BLaER1 (cell line): ENCODE results near the gene WWC1.
"Not testable (repeated sequence)": the region's sequence is repeated elsewhere in the genome, so short reads cannot be mapped to it uniquely, and the experiment has no call there.

Experiments used
- H3K27ac ChIP-seq: shearing (Covaris generic); formaldehyde crosslinking; 2 replicates; pipeline ENCODE4 v1.8.1; 2022
- H3K27me3 ChIP-seq: shearing (Covaris generic); formaldehyde crosslinking; 2 replicates; pipeline ENCODE4 v1.8.1; 2022
- H3K36me3 ChIP-seq: shearing (Covaris generic); formaldehyde crosslinking; 2 replicates; pipeline ENCODE4 v1.8.1; 2022
- H3K4me1 ChIP-seq: shearing (Covaris generic); formaldehyde crosslinking; 2 replicates; pipeline ENCODE4 v1.8.1; 2022
- H3K4me2 ChIP-seq: shearing (Covaris generic); formaldehyde crosslinking; 2 replicates; pipeline ENCODE4 v1.8.1; 2022
- H3K4me3 ChIP-seq: shearing (Covaris generic); formaldehyde crosslinking; 2 replicates; pipeline ENCODE4 v1.8.1; 2022
- H3K9ac ChIP-seq: shearing (Covaris generic); formaldehyde crosslinking; 2 replicates; pipeline ENCODE4 v1.8.1; 2022
- H3K9me3 ChIP-seq: shearing (Covaris generic); formaldehyde crosslinking; 2 replicates; pipeline ENCODE4 v1.8.1; 2022
- H4K20me1 ChIP-seq: shearing (Covaris generic); formaldehyde crosslinking; 2 replicates; pipeline ENCODE4 v1.8.1; 2022
- Cebpa-rat ChIP-seq: shearing (Covaris generic); IDR thresholded peaks from 2 replicates; pipeline ENCODE4 v1.8.1; 2022

The WWC1 gene

DNA sequence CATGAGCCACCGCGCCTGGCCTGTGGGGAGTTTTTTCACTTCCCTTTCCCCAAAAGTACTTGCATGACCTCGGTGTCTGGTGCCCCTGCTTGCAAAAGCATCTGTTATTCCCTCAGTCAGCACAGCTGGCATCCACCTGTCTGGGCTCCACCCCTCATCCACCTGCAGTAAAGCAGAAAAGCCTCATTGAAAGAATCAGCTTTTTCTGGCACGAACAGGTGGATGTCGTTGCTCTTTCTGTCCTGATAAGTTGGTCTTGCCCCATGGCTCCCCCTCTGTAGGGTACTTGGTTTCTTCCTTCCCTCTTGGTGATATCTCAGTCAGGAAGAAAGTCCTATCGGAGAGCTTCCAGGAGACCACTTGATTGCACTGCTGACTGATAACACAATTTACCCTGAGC is 37.4 kb downstream of the WWC1 start:
- Histone ChIP-seq H3K4me3 (no peak overlapping the region), H3K27ac (no peak overlapping the region)
- no peak for TF ChIP-seq Cebpa-rat

DNA sequence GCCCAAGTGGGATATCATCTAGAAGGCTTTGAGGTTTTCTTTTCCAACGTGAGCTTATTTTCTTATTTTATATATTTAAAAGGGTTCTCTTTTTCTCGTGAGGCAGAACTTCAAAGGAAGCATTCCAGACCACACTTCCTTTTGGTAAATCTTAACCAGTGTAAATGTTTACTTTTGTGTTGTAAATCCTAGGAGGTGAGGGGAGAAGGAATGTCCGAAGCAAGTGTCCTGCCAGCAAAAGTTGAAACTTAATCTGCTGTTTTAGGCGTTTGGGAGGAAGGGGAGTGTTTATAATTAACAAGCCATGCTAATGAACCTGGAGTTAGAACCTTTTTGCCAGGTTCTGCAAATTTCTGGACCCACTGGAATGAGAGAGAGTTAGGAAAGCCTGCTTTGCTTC is 37.9 kb downstream of the WWC1 start:
- no peak for TF ChIP-seq Cebpa-rat
- Histone ChIP-seq H3K9me3 (no peaks in the 10 kb centered on the region), H3K4me2 (peak overlapping the region; percentile 45), H3K36me3 (no peaks in the 10 kb centered on the region), H3K27me3 (no peaks in the 10 kb centered on the region), H3K9ac (no peak overlapping the region), H3K27ac (no peak overlapping the region), H3K4me1 (peaks cover 15% of the 10 kb centered on the region), H4K20me1 (no peaks in the 10 kb centered on the region), H3K4me3 (no peak overlapping the region)

More for the DNA sequence above, 37.4 kb downstream of the WWC1 start:
- no peaks in the 10 kb centered on the region for H3K27me3 ChIP-seq
- H3K9ac ChIP-seq, result no peak overlapping the region
- no peaks in the 10 kb centered on the region for H4K20me1 ChIP-seq
- peak overlapping the region; percentile 45 for H3K4me2 ChIP-seq
- H3K36me3 ChIP-seq, result no peaks in the 10 kb centered on the region
- H3K9me3 ChIP-seq, result no peaks in the 10 kb centered on the region
- H3K4me1 ChIP-seq, result peaks cover 15% of the 10 kb centered on the region

GRCh38 chr5:168332042-168332441 is 40.6 kb downstream of the WWC1 start:
- H3K4me1 ChIP-seq, result peaks cover 15% of the 10 kb centered on the region
- H3K9ac ChIP-seq, result no peak overlapping the region

DNA sequence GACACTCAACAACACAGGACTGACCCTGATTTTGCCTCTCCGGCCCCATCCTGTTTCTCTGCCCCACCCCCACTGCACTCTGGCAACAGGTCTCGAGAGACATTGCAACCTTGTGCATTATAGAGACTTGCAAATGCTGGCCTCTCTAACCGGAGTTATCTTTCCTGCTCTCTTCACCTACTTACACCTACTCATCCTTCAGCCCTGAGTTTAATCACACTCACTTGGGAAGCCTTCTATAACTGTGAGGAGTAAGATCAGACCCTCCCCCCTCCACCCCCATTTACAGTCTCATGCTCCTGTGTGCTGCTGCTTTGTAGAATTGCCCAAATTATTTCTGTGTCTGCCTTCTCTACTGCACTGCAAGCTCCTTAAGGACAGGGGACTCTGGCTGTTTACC is 42.8 kb downstream of the WWC1 start:
- Histone ChIP-seq H3K4me2 (no peak overlapping the region), H3K27me3 (no peaks in the 10 kb centered on the region), H3K27ac (no peak overlapping the region), H3K4me3 (no peak overlapping the region), H4K20me1 (no peaks in the 10 kb centered on the region), H3K4me1 (peaks cover 1% of the 10 kb centered on the region; the same call in 1 of the 2 replicates), H3K9me3 (no peaks in the 10 kb centered on the region), H3K36me3 (no peaks in the 10 kb centered on the region), H3K9ac (no peak overlapping the region)
- TF ChIP-seq Cebpa-rat, result no peak

More at GRCh38 chr5:168332042-168332441, 40.6 kb downstream of the WWC1 start:
- Histone ChIP-seq H4K20me1 (no peaks in the 10 kb centered on the region), H3K4me2 (no peak overlapping the region), H3K4me3 (no peak overlapping the region), H3K27me3 (no peaks in the 10 kb centered on the region), H3K9me3 (no peaks in the 10 kb centered on the region), H3K36me3 (no peaks in the 10 kb centered on the region), H3K27ac (no peak overlapping the region)
- TF ChIP-seq Cebpa-rat, result no peak

GRCh38 chr5:168334695-168335094 is 43.2 kb downstream of the WWC1 start:
- Histone ChIP-seq H3K9me3 (no peaks in the 10 kb centered on the region), H3K36me3 (no peaks in the 10 kb centered on the region), H3K4me1 (no peaks in the 10 kb centered on the region), H3K9ac (no peak overlapping the region), H4K20me1 (no peaks in the 10 kb centered on the region), H3K27me3 (no peaks in the 10 kb centered on the region), H3K4me3 (no peak overlapping the region), H3K27ac (no peak overlapping the region), H3K4me2 (no peak overlapping the region)
- no peak for TF ChIP-seq Cebpa-rat

DNA sequence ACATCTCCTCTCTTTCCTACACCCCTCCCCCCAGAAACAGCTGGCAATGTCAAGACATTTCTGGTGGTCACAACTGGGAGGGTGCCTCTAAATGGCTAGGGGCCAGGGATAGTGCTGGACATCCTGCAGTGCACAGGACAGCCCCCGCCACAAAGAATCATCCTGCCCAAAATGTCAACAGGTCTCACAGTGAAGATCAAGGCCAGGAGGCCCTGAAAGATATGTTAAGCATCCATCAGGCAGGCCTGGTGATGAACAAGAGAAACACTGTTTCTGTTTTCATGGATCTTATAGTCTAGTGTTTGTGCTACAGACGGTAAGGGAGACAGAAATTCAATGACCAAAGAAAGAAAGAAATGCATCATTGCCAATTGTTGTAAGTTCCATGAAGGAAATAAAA is 45.9 kb downstream of the WWC1 start:
- Histone ChIP-seq H3K36me3 (no peaks in the 10 kb centered on the region), H3K27ac (no peak overlapping the region), H3K4me1 (no peaks in the 10 kb centered on the region), H3K9me3 (no peaks in the 10 kb centered on the region), H3K27me3 (no peaks in the 10 kb centered on the region), H4K20me1 (no peaks in the 10 kb centered on the region), H3K9ac (no peak overlapping the region), H3K4me2 (no peak overlapping the region), H3K4me3 (no peak overlapping the region)
- TF ChIP-seq Cebpa-rat, result no peak

DNA sequence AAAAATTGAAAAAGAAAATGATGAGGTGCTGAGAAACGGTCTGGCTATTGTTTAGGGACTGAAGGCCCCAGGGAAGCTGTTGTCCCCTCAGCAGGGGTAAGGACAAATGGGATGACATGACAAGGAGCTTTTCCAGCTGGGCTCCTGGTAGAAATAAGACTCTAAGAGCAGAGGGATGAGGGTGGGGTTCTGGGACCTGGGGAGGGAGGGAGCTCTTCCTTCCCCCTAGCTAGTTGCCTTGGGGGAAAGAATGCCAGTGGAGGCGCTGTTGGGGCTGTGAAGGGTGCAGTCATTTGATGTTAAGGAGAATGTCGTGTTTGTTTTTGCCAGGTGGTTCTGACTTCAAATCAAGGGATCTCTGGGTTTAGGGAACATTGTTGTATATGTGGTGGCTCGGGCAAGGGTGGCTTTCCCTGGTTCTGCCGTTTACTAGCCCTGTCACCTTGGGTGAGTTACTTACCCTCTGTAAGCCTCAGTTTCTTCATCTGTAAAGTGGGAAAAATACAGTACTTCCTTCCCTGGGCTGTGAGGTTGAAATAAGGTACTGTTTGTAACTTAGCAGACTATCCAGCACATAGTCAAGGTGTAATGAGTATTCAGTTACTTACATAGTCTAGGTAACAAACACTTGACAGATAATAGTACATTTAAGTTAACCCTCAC is 47.8 kb downstream of the WWC1 start:
- no peak overlapping the region for H3K27ac ChIP-seq
- no peaks in the 10 kb centered on the region for H3K36me3 ChIP-seq
- H3K27me3 ChIP-seq, result no peaks in the 10 kb centered on the region
- H4K20me1 ChIP-seq, result no peaks in the 10 kb centered on the region
- H3K4me1 ChIP-seq, result no peaks in the 10 kb centered on the region
- H3K4me2 ChIP-seq, result no peak overlapping the region
- no peak for TF ChIP-seq Cebpa-rat
- H3K9me3 ChIP-seq, result no peaks in the 10 kb centered on the region
- no peak overlapping the region for H3K9ac ChIP-seq
- no peak overlapping the region for H3K4me3 ChIP-seq

- H4K20me1 ChIP-seq, H3K4me2 ChIP-seq, H3K4me1 ChIP-seq, H3K36me3 ChIP-seq, H3K9me3 ChIP-seq, H3K4me3 ChIP-seq, H3K27me3 ChIP-seq, H3K9ac ChIP-seq, H3K27ac ChIP-seq: not testable (repeated sequence)
Measured at GRCh38 chr5:168339772-168340140, 48.3 kb downstream of the WWC1 start.

GRCh38 chr5:168340487-168340886 is 49.0 kb downstream of the WWC1 start:
- Histone ChIP-seq H3K27ac (no peak overlapping the region), H3K36me3 (no peaks in the 10 kb centered on the region), H3K4me1 (no peaks in the 10 kb centered on the region), H3K27me3 (no peaks in the 10 kb centered on the region), H3K4me3 (no peak overlapping the region), H3K4me2 (no peak overlapping the region), H4K20me1 (no peaks in the 10 kb centered on the region), H3K9ac (no peak overlapping the region), H3K9me3 (no peaks in the 10 kb centered on the region)
- TF ChIP-seq Cebpa-rat, result no peak

DNA sequence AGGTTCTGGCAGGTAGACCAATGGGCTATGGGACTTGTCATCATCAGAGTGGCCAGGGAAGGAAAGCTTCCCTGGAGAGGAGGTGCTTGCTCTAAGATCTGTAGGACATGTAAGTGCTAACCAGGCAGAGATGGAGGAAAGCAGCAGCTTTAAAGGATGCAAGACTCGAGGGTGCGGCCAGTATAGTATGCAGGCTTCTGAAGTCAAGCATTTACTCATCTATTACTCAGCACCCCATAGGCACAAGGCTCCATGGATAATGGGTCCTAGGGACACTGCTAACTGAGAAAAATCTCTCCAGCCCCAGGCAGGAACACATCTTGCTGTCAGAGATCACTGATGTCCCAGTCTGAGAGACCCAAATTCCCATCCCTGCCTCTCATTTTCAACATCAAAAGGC is 49.7 kb downstream of the WWC1 start:
- H3K27ac ChIP-seq, result no peak overlapping the region
- no peaks in the 10 kb centered on the region for H4K20me1 ChIP-seq
- no peaks in the 10 kb centered on the region for H3K36me3 ChIP-seq
- no peak overlapping the region for H3K4me3 ChIP-seq
- H3K4me1 ChIP-seq, result no peaks in the 10 kb centered on the region
- no peaks in the 10 kb centered on the region for H3K27me3 ChIP-seq
- H3K9me3 ChIP-seq, result no peaks in the 10 kb centered on the region
- no peak overlapping the region for H3K9ac ChIP-seq
- H3K4me2 ChIP-seq, result no peak overlapping the region
- no peak for TF ChIP-seq Cebpa-rat

DNA sequence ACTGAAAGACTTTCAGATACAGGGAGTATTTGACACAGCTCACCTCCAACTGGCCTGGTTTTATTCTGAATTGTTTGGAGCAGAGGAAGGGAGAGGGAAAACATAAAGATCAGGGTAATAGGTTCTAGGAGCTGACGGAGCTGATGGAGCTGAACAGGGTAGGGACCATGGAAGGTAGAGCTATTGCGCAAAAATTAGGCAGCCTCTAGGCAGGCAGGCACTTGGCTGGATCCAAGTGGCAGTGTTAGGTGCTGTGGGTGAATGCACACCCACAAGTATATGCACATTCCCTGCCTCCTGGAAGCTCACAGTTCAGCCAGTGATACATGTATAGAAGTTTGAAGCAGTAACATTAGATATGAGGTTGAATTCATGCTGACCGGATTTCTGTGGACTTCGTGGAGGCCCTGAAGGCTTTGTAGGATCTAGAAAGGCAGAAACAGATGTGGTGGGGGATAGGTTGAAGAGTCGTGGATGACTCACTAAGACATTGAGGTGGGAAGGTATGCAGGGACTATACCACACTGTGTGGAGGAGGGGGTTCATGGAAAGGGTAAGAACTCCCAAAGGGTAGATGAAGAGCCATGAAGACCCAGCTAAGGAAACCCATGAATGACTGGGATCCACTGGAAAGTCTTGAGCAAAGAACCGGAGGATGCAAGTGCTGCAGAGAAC is 50.8 kb downstream of the WWC1 start:
- Histone ChIP-seq H3K4me1 (no peaks in the 10 kb centered on the region), H3K9ac (no peak overlapping the region), H3K27me3 (no peaks in the 10 kb centered on the region), H3K36me3 (no peaks in the 10 kb centered on the region), H3K27ac (no peak overlapping the region), H3K9me3 (no peaks in the 10 kb centered on the region), H3K4me2 (no peak overlapping the region), H3K4me3 (no peak overlapping the region), H4K20me1 (no peaks in the 10 kb centered on the region)
- TF ChIP-seq Cebpa-rat, result no peak
